GM23248 (cell line): ENCODE results near the gene NBPF9. TPM values are rescaled to one million over a fixed set of nuclear protein-coding genes. Genes with fewer than 3 reads are reported as not detected.
"Not testable (repeated sequence)": the region's sequence is repeated elsewhere in the genome, so short reads cannot be mapped to it uniquely, and the experiment has no call there.

Experiments
- DNase-seq: peaks from one replicate; pipeline ENCODE4 v3.0.0-alpha.2; 2015
- H2AFZ ChIP-seq: fragments of 200-600 bp; sonication (generic); 2 replicates; pipeline ENCODE4 v1.6.1; 2016; ENCODE audit warnings: antibody characterized with exemption
- H3F3A ChIP-seq: fragments of 200-600 bp; sonication (generic); 2 replicates; pipeline ENCODE4 v1.6.1; 2016; ENCODE audit warnings: mild to moderate bottlenecking, antibody characterized with exemption, mixed run types; ENCODE audit not compliant: insufficient read depth
- H3K27ac ChIP-seq: fragments of 200-600 bp; sonication (generic); 2 replicates; pipeline ENCODE4 v1.5.1; 2016; ENCODE audit warnings: mild to moderate bottlenecking
- H3K27me3 ChIP-seq: fragments of 200-600 bp; sonication (generic); replicated peaks from 2 replicates; pipeline ENCODE4 v1.6.1; 2016; ENCODE audit warnings: mild to moderate bottlenecking; ENCODE audit not compliant: insufficient read depth
- H3K36me3 ChIP-seq: fragments of 200-600 bp; sonication (generic); 2 replicates; pipeline ENCODE4 v1.6.1; 2016; ENCODE audit warnings: low read depth, mild to moderate bottlenecking
- H3K4me1 ChIP-seq: fragments of 200-600 bp; sonication (generic); 2 replicates; pipeline ENCODE4 v1.6.1; 2016; ENCODE audit warnings: mild to moderate bottlenecking; ENCODE audit not compliant: insufficient read depth
- H3K4me2 ChIP-seq: fragments of 200-600 bp; sonication (generic); one replicate; pipeline ENCODE4 v1.6.1; 2016; ENCODE audit warnings: mild to moderate bottlenecking; ENCODE audit not compliant: unreplicated experiment
- H3K4me3 ChIP-seq: fragments of 200-600 bp; sonication (generic); 2 replicates; pipeline ENCODE4 v1.5.1; 2016; ENCODE audit warnings: mild to moderate bottlenecking
- H3K79me2 ChIP-seq: fragments of 200-600 bp; sonication (generic); 2 replicates; pipeline ENCODE4 v1.6.1; 2016; ENCODE audit warnings: mild to moderate bottlenecking; ENCODE audit not compliant: insufficient read depth
- H3K9ac ChIP-seq: fragments of 200-600 bp; sonication (generic); 2 replicates; pipeline ENCODE4 v1.6.1; 2016; ENCODE audit warnings: mild to moderate bottlenecking
- H3K9me2 ChIP-seq: fragments of 200-600 bp; sonication (generic); 2 replicates; pipeline ENCODE4 v1.6.1; 2016; ENCODE audit warnings: mixed run types, mild to moderate bottlenecking, moderate library complexity; ENCODE audit not compliant: insufficient read depth
- H3K9me3 ChIP-seq: fragments of 200-600 bp; sonication (generic); one replicate; pipeline ENCODE4 v1.6.1; 2017; ENCODE audit warnings: low read depth
- H4K20me1 ChIP-seq: fragments of 200-600 bp; sonication (generic); 2 replicates; pipeline ENCODE4 v1.6.0; 2016; ENCODE audit not compliant: insufficient read depth
- WGBS, 2 experiments: methylation state at CpG; one replicate each; pipeline ENCODE4 v1.1.6; 2015 to 2017; ENCODE audit warnings: low lambda C conversion rate in 2 of 2, low coverage in 1 of 2; ENCODE audit errors: missing lambda C conversion rate in 2 of 2; 5-methylcytosine and 5-hydroxymethylcytosine counted together
- in situ Hi-C: fragments of 300-500 bp; cut with MboI; formaldehyde crosslinking; loops from 2 replicates; pipeline ENCODE4 v1.15.0; 2020
- polyA plus RNA-seq: library from polyadenylated mRNA; unstranded; fragments of >200 nt; fragmentation: Nextera tagmentation; extraction: Ambion mirVana; gene quantifications from 2 replicates; pipeline ENCODE4 v1.2.1, GENCODE V29; 2016
- total RNA-seq: library from RNA; depleted of rRNA; stranded (reverse); fragments of >200 nt; shearing (Covaris generic); gene quantifications from 2 replicates; pipeline ENCODE4 v1.2.3, GENCODE V29; 2014

The NBPF9 gene
- total and polyA plus RNA-seq, 2 experiments from 2014 or later, result 9.4 to 14.3 TPM

GRCh38 chr1:149064611-149065010 lies 38.7 kb downstream of the NBPF9 start:
- H3K27me3 ChIP-seq, in situ Hi-C loops, H3K79me2 ChIP-seq: not testable (repeated sequence)

GRCh38 chr1:149043056-149043455 lies 60.3 kb downstream of the NBPF9 start:
- H3K27me3 ChIP-seq, H3K9ac ChIP-seq, H3K4me1 ChIP-seq, in situ Hi-C loops, H3K36me3 ChIP-seq, H3K9me2 ChIP-seq, H2AFZ ChIP-seq, H3K4me2 ChIP-seq, H3K27ac ChIP-seq, H3K9me3 ChIP-seq, DNase-seq, H3K4me3 ChIP-seq, H3K79me2 ChIP-seq, H3F3A ChIP-seq, H4K20me1 ChIP-seq: not testable (repeated sequence)
- 80 to 87% methylated on average over 3 to 4 of the region's 4 CpGs for WGBS, 2 experiments

More at GRCh38 chr1:149064611-149065010, 38.7 kb downstream of the NBPF9 start:
- 75 to 79% methylated on average over 3 of the region's 3 CpGs for WGBS, 2 experiments
- H4K20me1 ChIP-seq, H2AFZ ChIP-seq, H3K4me3 ChIP-seq, DNase-seq, H3F3A ChIP-seq, H3K27ac ChIP-seq, H3K9ac ChIP-seq, H3K4me1 ChIP-seq, H3K9me2 ChIP-seq, H3K36me3 ChIP-seq, H3K4me2 ChIP-seq, H3K9me3 ChIP-seq: not testable (repeated sequence)

- WGBS, 2 experiments, result 70% methylated on average over 2 of the region's 3 CpGs; no CpG with 5 or more reads in 1 of the 2 experiments
- H3K27me3 ChIP-seq, H3K4me1 ChIP-seq, DNase-seq, in situ Hi-C loops, H3K36me3 ChIP-seq, H3F3A ChIP-seq, H4K20me1 ChIP-seq, H3K79me2 ChIP-seq, H3K4me2 ChIP-seq, H3K4me3 ChIP-seq, H3K9me3 ChIP-seq, H2AFZ ChIP-seq, H3K9me2 ChIP-seq, H3K9ac ChIP-seq, H3K27ac ChIP-seq: not testable (repeated sequence)
Measured at GRCh38 chr1:149033916-149034315, 69.4 kb downstream of the NBPF9 start.

GRCh38 chr1:149024327-149024726 lies 79.0 kb downstream of the NBPF9 start:
- DNase-seq, H4K20me1 ChIP-seq, in situ Hi-C loops, H3K9me2 ChIP-seq, H3K27ac ChIP-seq, H3K4me3 ChIP-seq, H3K9ac ChIP-seq, H2AFZ ChIP-seq, H3K4me1 ChIP-seq, H3K27me3 ChIP-seq, H3K79me2 ChIP-seq, H3K9me3 ChIP-seq, H3K36me3 ChIP-seq, H3K4me2 ChIP-seq, H3F3A ChIP-seq: not testable (repeated sequence)
- 29 to 50% methylated on average over 1 of the region's 3 CpGs for WGBS, 2 experiments

- H4K20me1 ChIP-seq, DNase-seq, H3K4me2 ChIP-seq, H3K9me3 ChIP-seq, H3K4me1 ChIP-seq, H3K79me2 ChIP-seq, H3K36me3 ChIP-seq, H3K4me3 ChIP-seq, in situ Hi-C loops, H2AFZ ChIP-seq, H3F3A ChIP-seq, H3K27ac ChIP-seq, H3K9ac ChIP-seq, H3K27me3 ChIP-seq, H3K9me2 ChIP-seq: not testable (repeated sequence)
- 98 to 100% methylated on average over 2 of the region's 3 CpGs for WGBS, 2 experiments
Measured at GRCh38 chr1:149018577-149018976, 84.8 kb downstream of the NBPF9 start.

- H3K9ac ChIP-seq, H3K4me2 ChIP-seq, H4K20me1 ChIP-seq, H2AFZ ChIP-seq, H3K9me3 ChIP-seq, H3K4me3 ChIP-seq, H3F3A ChIP-seq, H3K4me1 ChIP-seq, DNase-seq, H3K27me3 ChIP-seq, H3K9me2 ChIP-seq, H3K79me2 ChIP-seq, H3K27ac ChIP-seq, in situ Hi-C loops, H3K36me3 ChIP-seq: not testable (repeated sequence)
- 95 to 100% methylated on average over 2 of the region's 2 CpGs for whole genome bisulfite sequencing, 2 experiments
Measured at GRCh38 chr1:149016626-149017025, 86.7 kb downstream of the NBPF9 start.

- H3K9me2 ChIP-seq, H3K27ac ChIP-seq, H3K79me2 ChIP-seq, H2AFZ ChIP-seq, H3K27me3 ChIP-seq, H4K20me1 ChIP-seq, H3F3A ChIP-seq, in situ Hi-C loops, H3K9me3 ChIP-seq, H3K36me3 ChIP-seq, H3K4me1 ChIP-seq, H3K9ac ChIP-seq, DNase-seq, H3K4me2 ChIP-seq, H3K4me3 ChIP-seq: not testable (repeated sequence)
- whole genome bisulfite sequencing, 2 experiments, result 85 to 92% methylated on average over 3 of the region's 3 CpGs
Measured at GRCh38 chr1:149015522-149015921, 87.8 kb downstream of the NBPF9 start.

- H3K4me3 ChIP-seq, in situ Hi-C loops, H3K9ac ChIP-seq, H3K9me2 ChIP-seq, H3K9me3 ChIP-seq, DNase-seq, H2AFZ ChIP-seq, H3K4me1 ChIP-seq, H3K79me2 ChIP-seq, H3K4me2 ChIP-seq, H4K20me1 ChIP-seq, H3K36me3 ChIP-seq, H3F3A ChIP-seq, H3K27ac ChIP-seq, H3K27me3 ChIP-seq: not testable (repeated sequence)
- 96 to 97% methylated on average over 3 to 4 of the region's 4 CpGs for WGBS, 2 experiments
Measured at GRCh38 chr1:149013513-149013912, 89.8 kb downstream of the NBPF9 start.
